Memory B cell (primary cell): Measurements from ENCODE around the gene PPP1R3E.

Experiments used
- ATAC-seq: fragments of 150-1000 bp; cut with Tn5 transposase; 2 replicates; pipeline ENCODE4 v1.10.0; 2021; ENCODE audit warnings: low read depth, mild to moderate bottlenecking, moderate library complexity
- DNase-seq, 2 donors: peaks; one replicate each; pipeline ENCODE4 v3.0.0; 2022; ENCODE audit warnings: low spot score in 2 of 2
- H3K27ac Mint-ChIP-seq: one replicate; pipeline ENCODE4 v1.8.0; 2022; ENCODE audit warnings: mild to moderate bottlenecking, moderate library complexity, mixed read lengths
- H3K27me3 Mint-ChIP-seq: one replicate; pipeline ENCODE4 v1.8.0; 2022; ENCODE audit warnings: mixed read lengths
- H3K36me3 Mint-ChIP-seq: one replicate; pipeline ENCODE4 v1.8.0; 2022; ENCODE audit warnings: mild to moderate bottlenecking, mixed read lengths
- H3K4me1 Mint-ChIP-seq: one replicate; pipeline ENCODE4 v1.8.0; 2022; ENCODE audit warnings: mixed read lengths
- H3K4me3 Mint-ChIP-seq: one replicate; pipeline ENCODE4 v1.8.0; 2022; ENCODE audit warnings: mild to moderate bottlenecking, moderate library complexity, mixed read lengths
- H3K9me3 Mint-ChIP-seq: one replicate; pipeline ENCODE4 v1.8.0; 2022; ENCODE audit warnings: mixed read lengths

Gene PPP1R3E

GRCh38 chr14:23258256-23258655 is 44.4 kb downstream of the PPP1R3E start:
- ATAC-seq (no peak), DNase-seq (no peak)
- Mint-ChIP-seq H3K27ac (no peak overlapping the region), H3K4me3 (no peak overlapping the region), H3K36me3 (no peaks in the 10 kb centered on the region), H3K4me1 (no peaks in the 10 kb centered on the region), H3K9me3 (no peaks in the 10 kb centered on the region), H3K27me3 (peaks cover 14% of the 10 kb centered on the region)

GRCh38 chr14:23252420-23253333 is 50.0 kb downstream of the PPP1R3E start:
- H3K27ac Mint-ChIP-seq, result no peak overlapping the region
- H3K4me1 Mint-ChIP-seq, result no peaks in the 10 kb centered on the region
- DNase-seq (no peak), ATAC-seq (no peak)
- no peaks in the 10 kb centered on the region for H3K9me3 Mint-ChIP-seq
- H3K4me3 Mint-ChIP-seq, result no peak overlapping the region
- H3K27me3 Mint-ChIP-seq, result peaks cover 4% of the 10 kb centered on the region
- no peaks in the 10 kb centered on the region for H3K36me3 Mint-ChIP-seq

- ATAC-seq (no peak), DNase-seq (no peak)
- Mint-ChIP-seq H3K4me3 (no peak overlapping the region), H3K27ac (no peak overlapping the region), H3K36me3 (no peaks in the 10 kb centered on the region), H3K4me1 (no peaks in the 10 kb centered on the region), H3K9me3 (no peaks in the 10 kb centered on the region), H3K27me3 (peaks cover 4% of the 10 kb centered on the region)
Observed at GRCh38 chr14:23252006-23252405, 50.7 kb downstream of the PPP1R3E start.

GRCh38 chr14:23249824-23250223 is 52.8 kb downstream of the PPP1R3E start:
- Mint-ChIP-seq H3K9me3 (no peaks in the 10 kb centered on the region), H3K36me3 (no peaks in the 10 kb centered on the region), H3K27ac (no peak overlapping the region), H3K27me3 (peaks cover 4% of the 10 kb centered on the region), H3K4me1 (no peaks in the 10 kb centered on the region), H3K4me3 (no peak overlapping the region)
- DNase-seq, result no peak
- ATAC-seq, result no peak

- peaks cover 3% of the 10 kb centered on the region for H3K27me3 Mint-ChIP-seq
- no peak overlapping the region for H3K4me3 Mint-ChIP-seq
- DNase-seq (no peak), ATAC-seq (no peak)
- no peaks in the 10 kb centered on the region for H3K9me3 Mint-ChIP-seq
- no peaks in the 10 kb centered on the region for H3K36me3 Mint-ChIP-seq
- no peaks in the 10 kb centered on the region for H3K4me1 Mint-ChIP-seq
- H3K27ac Mint-ChIP-seq, result no peak overlapping the region
Observed at GRCh38 chr14:23248601-23249000, 54.1 kb downstream of the PPP1R3E start.
